ENCODE results near the gene ACOT8.

DNA sequence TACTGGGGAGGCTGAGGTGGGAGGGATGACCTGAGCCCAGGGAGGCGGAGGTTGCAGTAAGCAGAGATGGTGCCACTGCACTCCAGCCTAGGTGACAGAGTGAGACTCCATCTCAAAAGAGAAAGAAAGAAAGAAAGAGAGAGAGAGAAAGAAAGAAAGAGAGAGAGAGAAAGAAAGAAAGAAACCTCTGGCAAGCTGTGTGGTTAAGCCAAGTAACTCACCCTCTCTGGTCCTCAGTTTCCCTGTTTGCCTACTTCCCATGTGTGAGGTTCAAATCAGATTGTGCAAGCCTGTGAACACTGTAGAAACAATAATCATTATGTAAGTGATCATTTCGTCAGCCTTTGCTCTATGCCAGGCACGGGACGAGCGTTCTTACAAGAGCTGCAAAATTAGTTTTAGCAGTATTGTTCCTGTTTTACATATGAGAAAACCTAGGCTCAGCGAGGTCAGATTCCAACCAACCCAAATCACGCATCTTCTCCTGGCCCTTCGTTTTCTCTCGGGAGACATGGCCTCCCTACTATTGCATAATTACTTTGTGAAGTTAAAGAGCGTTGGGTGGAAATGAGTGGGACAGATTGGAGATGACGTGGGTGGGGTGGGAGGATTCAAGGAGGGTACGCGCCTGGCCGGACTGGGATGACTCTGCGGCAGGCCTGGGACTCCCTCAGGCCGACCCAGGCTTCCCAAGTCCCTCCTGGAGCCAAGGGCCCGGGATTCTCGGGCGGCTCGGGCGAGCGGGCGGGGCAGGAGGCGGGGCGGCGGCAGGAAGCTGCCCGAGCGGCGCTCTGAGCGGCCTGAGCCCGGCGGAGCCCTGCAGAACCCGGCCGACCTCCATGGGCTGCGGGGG, 23.9 kb downstream of the ACOT8 start, which contains the start of gene SNX21:
- TF ChIP-seq, protein P1, sequence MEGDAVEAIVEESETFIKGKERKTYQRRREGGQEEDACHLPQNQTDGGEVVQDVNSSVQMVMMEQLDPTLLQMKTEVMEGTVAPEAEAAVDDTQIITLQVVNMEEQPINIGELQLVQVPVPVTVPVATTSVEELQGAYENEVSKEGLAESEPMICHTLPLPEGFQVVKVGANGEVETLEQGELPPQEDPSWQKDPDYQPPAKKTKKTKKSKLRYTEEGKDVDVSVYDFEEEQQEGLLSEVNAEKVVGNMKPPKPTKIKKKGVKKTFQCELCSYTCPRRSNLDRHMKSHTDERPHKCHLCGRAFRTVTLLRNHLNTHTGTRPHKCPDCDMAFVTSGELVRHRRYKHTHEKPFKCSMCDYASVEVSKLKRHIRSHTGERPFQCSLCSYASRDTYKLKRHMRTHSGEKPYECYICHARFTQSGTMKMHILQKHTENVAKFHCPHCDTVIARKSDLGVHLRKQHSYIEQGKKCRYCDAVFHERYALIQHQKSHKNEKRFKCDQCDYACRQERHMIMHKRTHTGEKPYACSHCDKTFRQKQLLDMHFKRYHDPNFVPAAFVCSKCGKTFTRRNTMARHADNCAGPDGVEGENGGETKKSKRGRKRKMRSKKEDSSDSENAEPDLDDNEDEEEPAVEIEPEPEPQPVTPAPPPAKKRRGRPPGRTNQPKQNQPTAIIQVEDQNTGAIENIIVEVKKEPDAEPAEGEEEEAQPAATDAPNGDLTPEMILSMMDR (IDR thresholded peaks at IDR 0.05; ENCODE audit: borderline replicate concordance, extremely low read depth, low read length, poor library complexity, severe bottlenecking): no peak
- no peak for TF ChIP-seq EZH2 (IDR thresholded peaks at IDR 0.05; ENCODE audit: borderline replicate concordance, low read depth, low read length, severe bottlenecking)
